ENCODE data around the gene FAXC.
"Not testable (repeated sequence)": the region's sequence is repeated elsewhere in the genome, so short reads cannot be mapped to it uniquely, and the experiment has no call there.

FAXC gene

GRCh38 chr6:99285881-99286280 is 63.6 kb downstream of the FAXC start:
- DNase-seq (ENCODE audit: low spot score), result no peak

GRCh38 chr6:99282479-99283062 is 66.9 kb downstream of the FAXC start:
- peak; percentile 52 for DNase-seq (ENCODE audit: low spot score)

- DNase-seq (ENCODE audit: low spot score), result no peak
Observed at GRCh38 chr6:99276747-99277146, 72.7 kb downstream of the FAXC start.

GRCh38 chr6:99270826-99271225 is 78.6 kb downstream of the FAXC start:
- no peak for DNase-seq (ENCODE audit: low spot score)

- no peak for DNase-seq (ENCODE audit: low spot score)
Observed at GRCh38 chr6:99270030-99270429, 79.4 kb downstream of the FAXC start.

- DNase-seq (ENCODE audit: low spot score), result no peak
Observed at GRCh38 chr6:99269207-99269606, 80.3 kb downstream of the FAXC start.

GRCh38 chr6:99266996-99267395 is 82.5 kb downstream of the FAXC start:
- DNase-seq (ENCODE audit: low spot score), result not testable (repeated sequence)

- DNase-seq (ENCODE audit: low spot score), result not testable (repeated sequence)
Observed at GRCh38 chr6:99265447-99265846, 84.0 kb downstream of the FAXC start.

- DNase-seq (ENCODE audit: low spot score), result no peak
Observed at GRCh38 chr6:99254616-99255550, 94.6 kb downstream of the FAXC start.

GRCh38 chr6:99253271-99253670 is 96.2 kb downstream of the FAXC start:
- no peak for DNase-seq (ENCODE audit: low spot score)

- no peak for DNase-seq (ENCODE audit: low spot score)
Observed at GRCh38 chr6:99252421-99252820, 97.1 kb downstream of the FAXC start.

GRCh38 chr6:99250476-99250875 is 99.0 kb downstream of the FAXC start:
- DNase-seq (ENCODE audit: low spot score), result no peak

- no peak for DNase-seq (ENCODE audit: low spot score)
Observed at GRCh38 chr6:99246602-99247001, 102.9 kb downstream of the FAXC start.

- peak; percentile 32 for DNase-seq (ENCODE audit: low spot score)
Observed at GRCh38 chr6:99241905-99242534, 107.5 kb downstream of the FAXC start.

GRCh38 chr6:99236010-99236409 is 113.5 kb downstream of the FAXC start:
- no peak for DNase-seq (ENCODE audit: low spot score)

- no peak for DNase-seq (ENCODE audit: low spot score)
Observed at GRCh38 chr6:99233219-99233618, 116.3 kb downstream of the FAXC start.

GRCh38 chr6:99232056-99232455 is 117.4 kb downstream of the FAXC start:
- no peak for DNase-seq (ENCODE audit: low spot score)

- DNase-seq (ENCODE audit: low spot score), result no peak
Observed at GRCh38 chr6:99225172-99225571, 124.3 kb downstream of the FAXC start.
